NT2/D1 (cell line): ENCODE results near the gene CLASP1.

Experiments
- SUZ12 ChIP-seq: IDR thresholded peaks from 2 replicates; pipeline ENCODE4 v1.6.1; 2011; ENCODE audit not compliant: insufficient read length, insufficient read depth; ENCODE audit errors: extremely low read depth
- ZNF274 ChIP-seq: IDR thresholded peaks from 2 replicates; pipeline ENCODE4 v1.6.1; 2011; ENCODE audit warnings: mild to moderate bottlenecking, low read depth, low read length

DNA sequence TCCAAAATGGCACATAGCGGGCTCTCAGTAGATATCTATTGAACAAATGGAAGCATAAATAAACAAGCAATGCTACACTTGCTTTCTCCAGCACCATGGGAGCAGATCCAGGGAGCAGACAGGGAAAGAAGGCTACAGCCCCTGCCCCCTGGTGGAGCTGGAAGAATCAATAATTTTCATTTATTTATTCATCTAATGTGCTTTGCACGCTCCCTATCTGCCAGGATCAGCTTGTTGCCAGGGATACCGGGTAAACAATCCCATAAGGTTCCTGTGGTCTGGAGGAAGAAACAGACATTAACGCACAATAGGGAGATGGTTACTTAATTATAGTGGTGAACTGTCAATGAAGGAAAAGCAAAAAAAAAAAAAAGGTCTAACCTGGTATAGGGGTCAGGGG lies 40.1 kb upstream of the CLASP1 start:
- TF ChIP-seq ZNF274, result no peak
- no peak for TF ChIP-seq SUZ12
